Measurements from ENCODE around the gene BORCS8.

Gene BORCS8

DNA sequence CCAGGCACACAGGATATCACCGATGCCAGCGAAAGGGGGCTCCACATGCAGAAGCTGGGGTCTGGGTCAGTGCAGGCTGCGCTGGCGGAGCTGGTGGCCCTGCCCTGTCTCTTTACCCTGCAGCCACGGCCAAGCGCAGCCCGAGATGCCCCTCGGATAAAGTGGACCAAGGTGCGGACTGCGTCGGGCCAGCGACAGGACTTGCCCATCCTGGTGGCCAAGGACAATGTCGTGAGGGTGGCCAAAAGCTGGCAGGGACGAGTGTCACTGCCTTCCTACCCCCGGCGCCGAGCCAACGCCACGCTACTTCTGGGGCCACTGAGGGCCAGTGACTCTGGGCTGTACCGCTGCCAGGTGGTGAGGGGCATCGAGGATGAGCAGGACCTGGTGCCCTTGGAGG is 27.0 kb upstream of the BORCS8 start:
- TF ChIP-seq, protein P1, sequence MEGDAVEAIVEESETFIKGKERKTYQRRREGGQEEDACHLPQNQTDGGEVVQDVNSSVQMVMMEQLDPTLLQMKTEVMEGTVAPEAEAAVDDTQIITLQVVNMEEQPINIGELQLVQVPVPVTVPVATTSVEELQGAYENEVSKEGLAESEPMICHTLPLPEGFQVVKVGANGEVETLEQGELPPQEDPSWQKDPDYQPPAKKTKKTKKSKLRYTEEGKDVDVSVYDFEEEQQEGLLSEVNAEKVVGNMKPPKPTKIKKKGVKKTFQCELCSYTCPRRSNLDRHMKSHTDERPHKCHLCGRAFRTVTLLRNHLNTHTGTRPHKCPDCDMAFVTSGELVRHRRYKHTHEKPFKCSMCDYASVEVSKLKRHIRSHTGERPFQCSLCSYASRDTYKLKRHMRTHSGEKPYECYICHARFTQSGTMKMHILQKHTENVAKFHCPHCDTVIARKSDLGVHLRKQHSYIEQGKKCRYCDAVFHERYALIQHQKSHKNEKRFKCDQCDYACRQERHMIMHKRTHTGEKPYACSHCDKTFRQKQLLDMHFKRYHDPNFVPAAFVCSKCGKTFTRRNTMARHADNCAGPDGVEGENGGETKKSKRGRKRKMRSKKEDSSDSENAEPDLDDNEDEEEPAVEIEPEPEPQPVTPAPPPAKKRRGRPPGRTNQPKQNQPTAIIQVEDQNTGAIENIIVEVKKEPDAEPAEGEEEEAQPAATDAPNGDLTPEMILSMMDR (IDR thresholded peaks at IDR 0.05): no peak
- peaks cover 70% of the 10 kb centered on the region for H3K27me3 Mint-ChIP-seq (ENCODE audit: low read depth, poor library complexity)
- H3K4me3 Mint-ChIP-seq: no peak overlapping the region
- no peak for DNase-seq
- peaks cover 9% of the 10 kb centered on the region for H3K9me3 Mint-ChIP-seq
- H3K27ac Mint-ChIP-seq: no peak overlapping the region
- H3K4me1 Mint-ChIP-seq: no peaks in the 10 kb centered on the region
- no peaks in the 10 kb centered on the region for H3K36me3 Mint-ChIP-seq (ENCODE audit: low read depth)

DNA sequence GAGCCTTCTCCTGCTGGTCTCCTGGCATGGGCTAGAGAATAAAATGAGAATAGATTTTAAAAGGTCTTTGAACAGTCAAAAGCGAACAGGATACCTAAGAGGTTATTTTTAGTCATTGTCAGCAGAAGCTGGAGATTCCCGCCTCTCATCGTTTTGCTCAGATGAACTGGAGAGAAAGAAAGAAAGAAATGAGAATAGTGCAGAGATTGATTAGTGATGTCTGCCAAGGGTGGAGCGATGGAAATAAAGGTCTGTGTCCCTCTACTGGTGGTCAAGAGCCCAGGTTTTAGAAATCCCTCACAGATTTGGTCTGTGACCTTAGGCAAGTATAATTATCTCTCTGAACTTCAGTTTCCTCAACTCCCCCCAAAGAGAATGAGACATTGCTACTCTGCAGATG is 25.1 kb upstream of the BORCS8 start:
- H3K27me3 Mint-ChIP-seq (ENCODE audit: low read depth, poor library complexity): peaks cover 70% of the 10 kb centered on the region
- H3K27ac Mint-ChIP-seq: no peak overlapping the region
- H3K4me3 Mint-ChIP-seq: no peak overlapping the region

GRCh38 chr19:19215792-19216191 is 23.8 kb upstream of the BORCS8 start:
- Mint-ChIP-seq H3K27ac (no peak overlapping the region), H3K4me1 (no peaks in the 10 kb centered on the region), H3K36me3 (ENCODE audit: low read depth) (no peaks in the 10 kb centered on the region), H3K27me3 (ENCODE audit: low read depth, poor library complexity) (peaks cover 81% of the 10 kb centered on the region), H3K4me3 (no peak overlapping the region), H3K9me3 (peaks cover 7% of the 10 kb centered on the region)
- TF ChIP-seq, protein P1 (IDR thresholded peaks at IDR 0.05): no peak
- no peak for DNase-seq

More for the DNA sequence above, 25.1 kb upstream of the BORCS8 start:
- no peaks in the 10 kb centered on the region for H3K4me1 Mint-ChIP-seq
- DNase-seq: no peak
- peaks cover 7% of the 10 kb centered on the region for H3K9me3 Mint-ChIP-seq
- TF ChIP-seq, protein P1 (IDR thresholded peaks at IDR 0.05): no peak
- H3K36me3 Mint-ChIP-seq (ENCODE audit: low read depth): no peaks in the 10 kb centered on the region

GRCh38 chr19:19214892-19215291 is 22.9 kb upstream of the BORCS8 start:
- H3K27ac Mint-ChIP-seq: no peak overlapping the region
- peak; percentile 98 for DNase-seq
- H3K4me3 Mint-ChIP-seq: no peak overlapping the region
- TF ChIP-seq, protein P1 (IDR thresholded peaks at IDR 0.05): no peak
- peaks cover 90% of the 10 kb centered on the region for H3K27me3 Mint-ChIP-seq (ENCODE audit: low read depth, poor library complexity)
- H3K4me1 Mint-ChIP-seq: no peaks in the 10 kb centered on the region
- H3K9me3 Mint-ChIP-seq: peaks cover 7% of the 10 kb centered on the region
- no peaks in the 10 kb centered on the region for H3K36me3 Mint-ChIP-seq (ENCODE audit: low read depth)

DNA sequence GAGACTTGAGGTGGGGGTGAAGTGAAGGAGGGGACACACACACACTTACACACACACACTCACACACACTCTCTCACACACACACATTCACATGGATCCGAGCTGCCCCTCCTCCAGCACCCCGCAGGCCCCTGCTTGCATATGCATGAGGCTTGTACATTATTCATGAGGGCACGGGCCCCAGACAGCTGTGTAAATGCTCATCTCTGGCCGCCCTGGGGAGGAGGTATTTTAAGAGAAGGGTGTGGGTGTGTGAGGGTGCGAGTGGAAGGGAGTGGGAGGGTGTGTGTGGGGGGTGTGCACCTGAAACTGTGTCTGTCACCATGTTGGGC is 22.2 kb upstream of the BORCS8 start:
- Mint-ChIP-seq H3K27ac (no peak overlapping the region), H3K36me3 (ENCODE audit: low read depth) (no peaks in the 10 kb centered on the region), H3K4me3 (no peak overlapping the region), H3K4me1 (no peaks in the 10 kb centered on the region), H3K27me3 (ENCODE audit: low read depth, poor library complexity) (peaks cover 93% of the 10 kb centered on the region), H3K9me3 (peaks cover 7% of the 10 kb centered on the region)
- no peak for DNase-seq
- TF ChIP-seq, protein P1 (IDR thresholded peaks at IDR 0.05): no peak

DNA sequence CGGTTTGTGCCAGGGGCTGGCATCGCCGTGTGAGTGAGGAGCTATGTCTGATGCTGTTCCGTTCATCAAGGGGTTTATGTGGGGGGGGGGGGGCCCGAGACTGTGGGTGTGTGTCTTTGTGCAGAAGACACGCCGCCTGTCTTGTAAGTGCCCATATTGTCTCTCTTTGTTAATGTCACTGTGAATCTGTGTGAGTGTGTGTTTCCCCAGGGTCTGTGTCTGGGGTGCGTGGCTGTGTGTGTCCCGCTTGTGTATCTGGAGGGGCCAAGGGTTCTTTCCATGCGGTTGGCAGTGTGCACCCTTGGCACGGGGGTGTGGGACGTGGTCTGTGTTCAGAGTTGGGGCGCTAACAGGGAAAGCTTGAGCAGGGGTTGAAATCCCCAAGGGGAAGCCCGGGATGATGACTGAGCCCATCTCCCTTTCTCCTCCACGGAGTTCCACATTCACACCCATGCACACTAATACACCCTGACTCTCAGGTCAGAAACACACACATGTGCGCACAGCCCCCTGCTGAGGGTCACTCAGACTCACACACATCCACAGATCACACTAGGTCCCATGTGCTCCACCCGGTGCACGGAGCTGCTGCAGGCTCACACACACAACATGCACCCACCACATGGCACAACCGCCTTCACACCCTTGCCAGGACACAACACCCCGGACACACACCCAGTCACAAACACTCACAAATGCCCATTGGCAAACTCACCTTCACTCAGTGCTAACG is 21.6 kb upstream of the BORCS8 start:
- no peak overlapping the region for H3K27ac Mint-ChIP-seq
- no peak for DNase-seq
- H3K4me1 Mint-ChIP-seq: no peaks in the 10 kb centered on the region
- TF ChIP-seq, protein P1 (IDR thresholded peaks at IDR 0.05): no peak
- H3K36me3 Mint-ChIP-seq (ENCODE audit: low read depth): no peaks in the 10 kb centered on the region
- peaks cover 7% of the 10 kb centered on the region for H3K9me3 Mint-ChIP-seq
- H3K27me3 Mint-ChIP-seq (ENCODE audit: low read depth, poor library complexity): peaks cover 93% of the 10 kb centered on the region
- H3K4me3 Mint-ChIP-seq: no peak overlapping the region
